NCI-H345 (cell line): Measurements from ENCODE around the gene PCDHA7.
A peak's percentile ranks its signal among the peaks of the same experiment; 100 is the strongest.
"Not testable (repeated sequence)": the region's sequence is repeated elsewhere in the genome, so short reads cannot be mapped to it uniquely, and the experiment has no call there.

Experiments used
- DNase-seq: peaks from one replicate; lab custom pipeline; 2025; lab: John Stamatoyannopoulos, UW

The PCDHA7 gene

DNA sequence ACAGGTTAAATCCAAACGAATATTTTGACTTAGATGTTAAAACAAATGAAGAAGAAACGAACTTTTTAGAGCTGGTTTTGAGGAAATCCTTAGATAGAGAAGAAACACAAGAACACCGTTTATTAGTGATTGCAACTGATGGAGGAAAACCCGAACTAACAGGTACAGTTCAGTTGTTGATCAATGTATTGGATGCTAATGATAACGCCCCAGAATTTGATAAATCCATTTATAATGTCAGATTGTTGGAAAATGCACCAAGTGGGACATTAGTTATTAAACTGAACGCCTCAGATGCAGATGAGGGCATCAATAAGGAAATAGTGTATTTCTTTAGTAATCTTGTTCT lies 11.8 kb upstream of the PCDHA7 start:
- no peak for DNase-seq

DNA sequence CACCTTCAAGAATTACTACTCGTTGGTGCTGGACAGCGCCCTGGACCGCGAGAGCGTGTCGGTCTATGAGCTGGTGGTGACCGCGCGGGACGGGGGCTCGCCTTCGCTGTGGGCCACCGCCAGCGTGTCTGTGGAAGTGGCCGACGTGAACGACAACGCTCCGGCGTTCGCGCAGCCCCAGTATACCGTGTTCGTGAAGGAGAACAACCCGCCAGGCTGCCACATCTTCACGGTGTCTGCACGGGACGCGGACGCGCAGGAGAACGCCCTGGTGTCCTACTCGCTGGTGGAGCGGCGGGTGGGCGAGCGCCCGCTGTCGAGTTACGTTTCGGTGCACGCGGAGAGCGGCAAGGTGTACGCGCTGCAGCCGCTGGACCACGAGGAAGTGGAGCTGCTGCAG lies 11.1 kb upstream of the PCDHA7 start:
- DNase-seq = not testable (repeated sequence)

GRCh38 chr5:140823475-140823874 lies 10.6 kb upstream of the PCDHA7 start:
- DNase-seq = no peak

DNA sequence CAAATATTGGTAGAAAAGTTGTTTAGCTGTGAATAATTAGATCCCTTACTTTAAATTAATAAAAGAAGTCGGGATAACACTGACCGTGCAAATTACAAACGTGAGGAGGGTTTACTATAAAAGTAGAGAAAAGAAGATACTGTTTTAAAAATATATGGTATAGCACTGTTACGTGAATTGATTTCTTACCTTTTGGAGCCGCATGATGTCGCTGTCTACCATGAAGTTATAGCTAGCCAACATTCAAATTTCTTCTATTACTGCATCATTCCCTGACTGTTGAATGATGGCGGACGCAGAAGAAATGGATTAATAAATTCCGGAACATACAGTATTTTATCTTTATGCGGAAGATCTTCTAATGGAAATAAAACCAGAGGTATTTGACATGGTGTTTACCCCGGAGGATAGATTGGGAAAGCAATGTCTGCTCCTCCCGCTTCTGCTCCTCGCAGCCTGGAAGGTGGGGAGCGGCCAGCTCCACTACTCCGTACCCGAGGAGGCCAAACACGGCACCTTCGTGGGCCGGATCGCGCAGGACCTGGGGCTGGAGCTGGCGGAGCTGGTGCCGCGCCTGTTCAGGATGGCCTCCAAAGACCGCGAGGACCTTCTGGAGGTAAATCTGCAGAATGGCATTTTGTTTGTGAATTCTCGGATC lies 6.2 kb upstream of the PCDHA7 start, which contains the start of gene PCDHA6:
PCDHA6 (plus strand) TSS at position 257 of the 658 bp plus-strand sequence; CDS start at position 389, 132 bp downstream.
- no peak for DNase-seq

DNA sequence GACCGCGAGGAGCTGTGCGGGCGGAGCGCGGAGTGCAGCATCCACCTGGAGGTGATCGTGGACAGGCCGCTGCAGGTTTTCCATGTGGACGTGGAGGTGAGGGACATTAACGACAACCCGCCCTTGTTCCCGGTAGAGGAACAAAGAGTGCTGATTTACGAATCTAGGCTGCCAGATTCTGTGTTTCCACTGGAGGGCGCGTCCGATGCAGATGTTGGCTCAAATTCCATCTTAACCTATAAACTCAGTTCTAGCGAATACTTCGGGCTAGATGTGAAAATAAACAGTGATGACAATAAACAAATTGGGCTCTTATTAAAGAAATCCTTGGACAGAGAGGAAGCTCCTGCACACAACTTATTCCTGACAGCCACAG lies 5.7 kb upstream of the PCDHA7 start:
- DNase-seq = no peak

- not testable (repeated sequence) for DNase-seq
These were observed 4.3 kb upstream of the PCDHA7 start for GRCh38 chr5:140829511-140830501.

- peak; percentile 21 for DNase-seq
These were observed 455 bp downstream of the PCDHA7 start for GRCh38 chr5:140834439-140835008.

DNA sequence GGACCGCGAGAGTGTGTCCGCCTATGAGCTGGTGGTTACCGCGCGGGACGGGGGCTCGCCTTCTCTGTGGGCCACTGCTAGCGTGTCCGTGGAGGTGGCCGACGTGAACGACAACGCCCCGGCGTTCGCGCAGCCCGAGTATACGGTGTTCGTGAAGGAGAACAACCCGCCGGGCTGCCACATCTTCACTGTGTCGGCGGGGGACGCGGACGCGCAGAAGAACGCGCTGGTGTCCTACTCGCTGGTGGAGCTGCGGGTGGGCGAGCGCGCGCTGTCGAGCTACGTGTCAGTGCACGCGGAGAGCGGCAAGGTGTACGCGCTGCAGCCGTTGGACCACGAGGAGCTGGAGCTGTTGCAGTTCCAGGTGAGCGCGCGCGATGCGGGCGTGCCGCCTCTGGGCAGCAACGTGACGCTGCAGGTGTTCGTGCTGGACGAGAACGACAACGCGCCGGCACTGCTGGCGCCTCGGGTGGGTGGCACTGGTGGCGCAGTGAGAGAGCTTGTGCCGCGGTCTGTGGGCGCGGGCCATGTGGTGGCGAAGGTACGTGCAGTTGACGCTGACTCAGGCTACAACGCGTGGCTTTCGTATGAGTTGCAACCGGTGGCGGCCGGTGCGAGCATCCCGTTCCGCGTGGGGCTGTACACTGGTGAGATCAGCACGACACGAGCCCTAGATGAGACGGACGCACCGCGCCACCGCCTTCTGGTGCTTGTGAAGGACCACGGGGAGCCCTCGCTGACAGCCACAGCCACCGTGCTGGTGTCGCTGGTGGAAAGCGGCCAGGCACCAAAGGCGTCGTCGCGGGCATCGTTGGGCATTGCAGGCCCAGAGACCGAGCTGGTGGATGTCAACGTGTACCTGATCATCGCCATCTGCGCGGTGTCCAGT lies 1.8 kb downstream of the PCDHA7 start:
- DNase-seq = no peak

- no peak for DNase-seq
These were observed 7.2 kb downstream of the PCDHA7 start, which contains the start of gene PCDHA8 for GRCh38 chr5:140840978-140841962. TSS of gene PCDHA8 (plus strand) at chr5:140841187. CDS start at chr5:140841322, 135 bp downstream.

DNA sequence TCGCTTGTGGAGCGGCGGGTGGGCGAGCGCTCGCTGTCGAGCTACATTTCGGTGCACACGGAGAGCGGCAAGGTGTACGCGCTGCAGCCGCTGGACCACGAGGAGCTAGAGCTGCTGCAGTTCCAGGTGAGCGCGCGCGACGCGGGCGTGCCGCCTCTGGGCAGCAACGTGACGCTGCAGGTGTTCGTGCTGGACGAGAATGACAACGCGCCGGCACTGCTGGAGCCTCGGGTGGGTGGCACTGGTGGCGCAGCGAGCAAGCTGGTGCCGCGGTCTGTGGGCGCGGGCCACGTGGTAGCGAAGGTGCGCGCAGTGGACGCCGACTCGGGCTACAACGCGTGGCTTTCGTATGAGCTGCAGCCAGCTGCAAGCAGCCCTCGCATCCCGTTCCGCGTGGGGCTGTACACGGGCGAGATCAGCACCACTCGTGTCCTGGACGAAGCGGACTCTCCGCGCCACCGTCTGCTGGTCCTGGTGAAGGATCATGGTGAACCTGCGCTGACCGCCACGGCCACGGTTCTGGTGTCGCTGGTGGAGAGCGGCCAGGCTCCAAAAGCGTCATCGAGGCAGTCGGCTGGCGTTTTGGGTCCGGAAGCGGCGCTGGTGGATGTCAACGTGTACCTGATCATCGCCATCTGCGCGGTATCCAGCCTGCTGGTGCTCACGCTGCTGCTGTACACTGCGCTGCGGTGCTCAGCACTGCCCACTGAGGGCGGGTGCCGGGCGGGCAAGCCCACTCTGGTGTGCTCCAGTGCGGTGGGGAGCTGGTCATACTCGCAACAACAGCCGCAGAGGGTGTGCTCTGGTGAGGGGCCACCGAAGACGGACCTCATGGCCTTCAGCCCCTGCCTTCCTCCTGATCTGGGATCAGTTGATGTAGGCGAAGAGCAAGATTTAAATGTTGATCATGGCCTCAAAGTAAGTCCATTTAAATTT lies 9.0 kb downstream of the PCDHA7 start:
- no peak for DNase-seq

DNA sequence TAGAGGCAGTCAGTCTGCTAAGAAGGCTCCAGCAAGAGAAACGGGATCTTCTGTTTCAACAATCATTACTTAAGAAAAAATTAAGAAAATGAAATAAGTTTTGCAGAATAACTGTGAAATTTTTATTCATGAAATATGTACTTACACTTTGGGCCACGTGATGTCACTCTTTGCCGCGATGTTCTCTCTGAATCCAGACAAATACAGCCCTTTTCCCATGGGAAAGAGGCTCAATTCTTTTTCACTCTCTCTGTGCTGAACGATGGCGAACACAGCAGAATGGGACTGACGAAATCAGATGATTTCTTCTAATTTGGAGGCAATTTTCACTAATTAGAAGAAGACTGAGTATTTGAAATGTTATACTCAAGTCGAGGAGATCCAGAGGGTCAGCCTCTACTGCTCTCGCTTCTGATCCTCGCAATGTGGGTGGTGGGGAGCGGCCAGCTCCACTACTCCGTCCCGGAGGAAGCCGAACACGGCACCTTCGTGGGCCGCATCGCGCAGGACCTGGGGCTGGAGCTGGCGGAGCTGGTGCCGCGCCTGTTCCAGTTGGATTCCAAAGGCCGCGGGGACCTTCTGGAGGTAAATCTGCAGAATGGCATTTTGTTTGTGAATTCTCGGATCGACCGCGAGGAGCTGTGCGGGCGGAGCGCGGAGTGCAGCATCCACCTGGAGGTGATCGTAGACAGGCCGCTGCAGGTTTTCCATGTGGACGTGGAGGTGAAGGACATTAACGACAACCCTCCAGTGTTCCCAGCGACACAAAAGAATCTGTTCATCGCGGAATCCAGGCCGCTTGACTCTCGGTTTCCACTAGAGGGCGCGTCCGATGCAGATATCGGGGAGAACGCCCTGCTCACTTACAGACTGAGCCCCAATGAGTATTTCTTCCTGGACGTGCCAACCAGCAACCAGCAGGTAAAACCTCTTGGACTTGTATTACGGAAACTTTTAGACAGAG lies 14.4 kb downstream of the PCDHA7 start, which contains the start of gene PCDHA9:
PCDHA9 (plus strand) TSS at position 244 of the 964 bp plus-strand sequence; CDS start at position 358, 114 bp downstream.
- not testable (repeated sequence) for DNase-seq

- DNase-seq = not testable (repeated sequence)
These were observed 16.0 kb downstream of the PCDHA7 start for GRCh38 chr5:140849831-140850634.

DNA sequence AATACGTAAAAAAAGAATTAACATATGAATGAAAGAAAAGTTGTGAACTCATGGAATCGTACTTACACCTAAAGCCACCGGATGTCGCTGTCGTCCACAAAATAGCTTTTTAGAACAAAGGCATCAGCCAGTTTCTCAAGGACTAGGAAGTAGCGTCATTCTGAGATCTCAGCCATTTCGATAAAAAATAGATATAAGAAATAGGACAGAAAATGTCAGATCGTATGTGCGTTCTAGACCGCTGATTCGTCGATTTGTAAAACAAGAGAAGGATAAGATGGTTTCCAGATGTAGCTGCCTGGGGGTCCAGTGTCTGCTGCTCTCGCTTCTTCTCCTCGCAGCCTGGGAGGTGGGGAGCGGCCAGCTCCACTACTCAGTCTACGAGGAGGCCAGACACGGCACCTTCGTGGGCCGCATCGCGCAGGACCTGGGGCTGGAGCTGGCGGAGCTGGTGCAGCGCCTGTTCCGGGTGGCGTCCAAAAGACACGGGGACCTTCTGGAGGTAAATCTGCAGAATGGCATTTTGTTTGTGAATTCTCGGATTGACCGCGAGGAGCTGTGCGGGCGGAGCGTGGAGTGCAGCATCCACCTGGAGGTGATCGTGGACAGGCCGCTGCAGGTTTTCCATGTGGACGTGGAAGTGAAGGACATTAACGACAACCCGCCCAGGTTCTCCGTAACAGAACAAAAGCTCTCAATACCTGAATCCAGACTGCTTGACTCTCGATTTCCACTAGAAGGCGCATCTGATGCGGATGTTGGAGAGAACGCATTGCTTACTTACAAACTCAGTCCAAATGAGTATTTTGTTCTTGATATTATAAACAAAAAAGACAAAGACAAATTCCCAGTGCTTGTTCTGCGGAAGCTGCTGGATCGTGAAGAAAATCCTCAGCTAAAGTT lies 22.0 kb downstream of the PCDHA7 start, which contains the start of gene PCDHA10:
PCDHA10 (plus strand) TSS at position 126 of the 903 bp plus-strand sequence; CDS start at position 278, 152 bp downstream.
- no peak for DNase-seq

GRCh38 chr5:140857177-140857986 lies 23.3 kb downstream of the PCDHA7 start:
- no peak for DNase-seq

DNA sequence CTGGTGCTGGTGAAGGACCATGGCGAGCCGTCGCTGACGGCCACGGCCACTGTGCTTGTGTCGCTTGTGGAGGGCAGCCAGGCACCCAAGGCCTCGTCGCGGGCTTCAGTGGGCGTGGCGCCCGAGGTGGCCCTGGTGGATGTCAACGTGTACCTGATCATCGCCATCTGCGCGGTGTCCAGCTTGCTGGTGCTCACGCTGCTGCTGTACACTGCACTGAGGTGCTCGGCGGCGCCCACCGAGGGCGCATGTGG lies 23.8 kb downstream of the PCDHA7 start:
- no peak for DNase-seq
